Thymus (tissue), 11 donors: ENCODE measurements around the gene ARVCF. TPM values are rescaled to one million over a fixed set of nuclear protein-coding genes. Genes with fewer than 3 reads are reported as not detected.

Source experiments
- DNase-seq, 9 donors: peaks; one replicate each; pipeline ENCODE4 v3.0.0-alpha.2; 2013; ENCODE audit warnings: low spot score in 9 of 9, low read depth in 6 of 9, missing footprints in 1 of 9
- H3K27ac ChIP-seq, 2 donors: one replicate each; pipeline ENCODE4 v1.5.1; 2013; ENCODE audit warnings: control low read depth in 1 of 2, low read depth in 1 of 2, low read length in 1 of 2, mild to moderate bottlenecking in 1 of 2, moderate library complexity in 1 of 2
- H3K27me3 ChIP-seq, 2 donors: one replicate each; pipeline ENCODE4 v1.5.1; 2013; ENCODE audit warnings: low read length in 1 of 2; ENCODE audit not compliant: control insufficient read depth in 2 of 2, insufficient read depth in 1 of 2
- H3K36me3 ChIP-seq, 2 donors: one replicate each; pipeline ENCODE4 v1.5.1; 2013; ENCODE audit warnings: low read length in 1 of 2, mild to moderate bottlenecking in 1 of 2, moderate library complexity in 1 of 2; ENCODE audit not compliant: control insufficient read depth in 2 of 2, insufficient read depth in 2 of 2
- H3K4me1 ChIP-seq, 2 donors: one replicate each; pipeline ENCODE4 v1.5.1; 2013; ENCODE audit warnings: low read length in 2 of 2; ENCODE audit not compliant: control insufficient read depth in 2 of 2, insufficient read depth in 2 of 2
- H3K4me3 ChIP-seq, 2 donors: one replicate each; pipeline ENCODE4 v1.5.1; 2013; ENCODE audit warnings: low read length in 2 of 2, control low read depth in 1 of 2, mild to moderate bottlenecking in 1 of 2
- H3K9me3 ChIP-seq, 2 donors: one replicate each; pipeline ENCODE4 v1.5.1; 2013; ENCODE audit warnings: low read length in 1 of 2, mild to moderate bottlenecking in 1 of 2; ENCODE audit not compliant: control insufficient read depth in 2 of 2, insufficient read depth in 1 of 2
- WGBS: extraction: QIAGEN DNeasy Blood & Tissue Kit; methylation state at CpG from one replicate; pipeline ENCODE4 v1.1.7; 2013; 5-methylcytosine and 5-hydroxymethylcytosine counted together
- polyA plus RNA-seq: library from polyadenylated mRNA; stranded (reverse); fragments of 200-250 nt; gene quantifications from one replicate; pipeline ENCODE4 v1.2.3, GENCODE V29; 2013
- total RNA-seq: library from RNA; stranded (reverse); fragments of 120-200 nt; gene quantifications from one replicate; pipeline ENCODE4 v1.2.4, GENCODE V29; 2013
- donor health status: healthy.

The ARVCF gene
- total and polyA plus RNA-seq, 2 donors, result 2.1 to 8.2 TPM

- Histone ChIP-seq H3K27me3 (no peaks in the 10 kb centered on the region), H3K36me3 (peaks cover 40 to 59% of the 10 kb centered on the region in 2 donors), H3K4me3 (no peak overlapping the region), H3K27ac (no peak overlapping the region), H3K4me1 (no peaks in the 10 kb centered on the region), H3K9me3 (no peaks in the 10 kb centered on the region)
- WGBS, result 98% methylated on average over 10 of the region's 10 CpGs
- no peak for DNase-seq
Observed at GRCh38 chr22:20060700-20061480, 44.3 kb upstream of the ARVCF start.

- no peak for DNase-seq
- 97% methylated on average over 10 of the region's 10 CpGs for WGBS
- Histone ChIP-seq H3K36me3 (peaks cover 42 to 65% of the 10 kb centered on the region in 2 donors), H3K4me3 (no peak overlapping the region), H3K4me1 (no peaks in the 10 kb centered on the region), H3K27ac (no peak overlapping the region), H3K9me3 (no peaks in the 10 kb centered on the region), H3K27me3 (no peaks in the 10 kb centered on the region)
Observed at GRCh38 chr22:20058989-20059770, 42.6 kb upstream of the ARVCF start.

GRCh38 chr22:20057596-20058268, 41.1 kb upstream of the ARVCF start:
- H3K36me3 ChIP-seq, result peaks cover 52 to 65% of the 10 kb centered on the region in 2 donors
- WGBS, result 98% methylated on average over 13 of the region's 13 CpGs
- H3K9me3 ChIP-seq, result no peaks in the 10 kb centered on the region
- H3K27ac ChIP-seq, result no peak overlapping the region
- H3K27me3 ChIP-seq, result no peaks in the 10 kb centered on the region
- H3K4me3 ChIP-seq, result no peak overlapping the region
- DNase-seq, result no peak
- H3K4me1 ChIP-seq, result no peaks in the 10 kb centered on the region

- Histone ChIP-seq H3K36me3 (peaks cover 54 to 66% of the 10 kb centered on the region in 2 donors), H3K27ac (no peak overlapping the region), H3K27me3 (no peaks in the 10 kb centered on the region), H3K9me3 (no peaks in the 10 kb centered on the region), H3K4me3 (no peak overlapping the region), H3K4me1 (no peaks in the 10 kb centered on the region)
- 97% methylated on average over 16 of the region's 16 CpGs for WGBS
- DNase-seq, result no peak
Observed at GRCh38 chr22:20056696-20057386, 40.2 kb upstream of the ARVCF start.

- H3K36me3 ChIP-seq, result peaks cover 47 to 60% of the 10 kb centered on the region in 2 donors
- H3K27ac ChIP-seq, result no peak overlapping the region
- H3K4me1 ChIP-seq, result no peaks in the 10 kb centered on the region
- DNase-seq, result no peak
- WGBS, result 96% methylated on average over 10 of the region's 10 CpGs
- no peaks in the 10 kb centered on the region for H3K27me3 ChIP-seq
- H3K9me3 ChIP-seq, result no peaks in the 10 kb centered on the region
- no peak overlapping the region for H3K4me3 ChIP-seq
Observed at GRCh38 chr22:20056161-20056560, 39.5 kb upstream of the ARVCF start.

GRCh38 chr22:20055654-20056053, 39.0 kb upstream of the ARVCF start:
- Histone ChIP-seq H3K27ac (no peak overlapping the region), H3K9me3 (no peaks in the 10 kb centered on the region), H3K4me3 (no peak overlapping the region), H3K36me3 (peaks cover 42 to 57% of the 10 kb centered on the region in 2 donors), H3K4me1 (no peaks in the 10 kb centered on the region), H3K27me3 (no peaks in the 10 kb centered on the region)
- 98% methylated on average over 15 of the region's 15 CpGs for WGBS
- DNase-seq, result no peak

- Histone ChIP-seq H3K36me3 (peaks cover 42 to 57% of the 10 kb centered on the region in 2 donors), H3K4me1 (no peaks in the 10 kb centered on the region), H3K27me3 (no peaks in the 10 kb centered on the region), H3K27ac (no peak overlapping the region), H3K4me3 (no peak overlapping the region), H3K9me3 (no peaks in the 10 kb centered on the region)
- WGBS, result over 99% methylated on average over 2 of the region's 2 CpGs
- DNase-seq, result no peak
Observed at GRCh38 chr22:20055144-20055543, 38.5 kb upstream of the ARVCF start.

GRCh38 chr22:20054485-20054884, 37.9 kb upstream of the ARVCF start:
- Histone ChIP-seq H3K9me3 (no peaks in the 10 kb centered on the region), H3K27ac (no peak overlapping the region)
- no peak for DNase-seq

More at GRCh38 chr22:20054485-20054884, 37.9 kb upstream of the ARVCF start:
- H3K4me1 ChIP-seq, result no peaks in the 10 kb centered on the region
- WGBS, result 98% methylated on average over 6 of the region's 6 CpGs
- H3K36me3 ChIP-seq, result peaks cover 42 to 57% of the 10 kb centered on the region in 2 donors
- no peak overlapping the region for H3K4me3 ChIP-seq
- H3K27me3 ChIP-seq, result no peaks in the 10 kb centered on the region
